NK-92 (cell line): ENCODE measurements around the gene ZSCAN21.

Experiments used
- DNase-seq: peaks from one replicate; lab custom pipeline; 2025; ENCODE audit not compliant: unreplicated experiment; lab: John Stamatoyannopoulos, UW

Gene ZSCAN21

GRCh38 chr7:100072462-100072861 is 22.9 kb downstream of the ZSCAN21 start:
- no peak for DNase-seq

- DNase-seq: no peak
Measured at GRCh38 chr7:100074841-100075240, 25.3 kb downstream of the ZSCAN21 start.

- DNase-seq: no peak
Measured at GRCh38 chr7:100075418-100075817, 25.8 kb downstream of the ZSCAN21 start.

GRCh38 chr7:100077205-100077604 is 27.6 kb downstream of the ZSCAN21 start:
- no peak for DNase-seq

- no peak for DNase-seq
Measured at GRCh38 chr7:100079024-100079560, 29.5 kb downstream of the ZSCAN21 start.

- no peak for DNase-seq
Measured at GRCh38 chr7:100080907-100081534, 31.4 kb downstream of the ZSCAN21 start.

- DNase-seq: peak; percentile 93
Measured at GRCh38 chr7:100081535-100082102, 32.0 kb downstream of the ZSCAN21 start, which contains the start of gene ZNF3. Gene ZNF3, minus strand, starts transcription at chr7:100081723. Its CDS starts 4,366 bp downstream, at chr7:100077357.

GRCh38 chr7:100082978-100083377 is 33.4 kb downstream of the ZSCAN21 start:
- no peak for DNase-seq

- no peak for DNase-seq
Measured at GRCh38 chr7:100085515-100085914, 35.9 kb downstream of the ZSCAN21 start.

- DNase-seq: no peak
Measured at GRCh38 chr7:100087055-100087750, 37.6 kb downstream of the ZSCAN21 start.

- no peak for DNase-seq
Measured at GRCh38 chr7:100088095-100088620, 38.6 kb downstream of the ZSCAN21 start.

- no peak for DNase-seq
Measured at GRCh38 chr7:100088621-100089457, 39.3 kb downstream of the ZSCAN21 start, which contains the start of gene COPS6. Gene COPS6, plus strand, starts transcription at chr7:100088969. Its CDS starts 22 bp downstream, at chr7:100088991.

- DNase-seq: no peak
Measured at GRCh38 chr7:100089458-100090196, 40.1 kb downstream of the ZSCAN21 start.

- no peak for DNase-seq
Measured at GRCh38 chr7:100090527-100091410, 41.2 kb downstream of the ZSCAN21 start.

- DNase-seq: no peak
Measured at GRCh38 chr7:100091411-100092181, 42.0 kb downstream of the ZSCAN21 start.

- no peak for DNase-seq
Measured at GRCh38 chr7:100093054-100093453, 43.5 kb downstream of the ZSCAN21 start.

- no peak for DNase-seq
Measured at GRCh38 chr7:100093498-100093897, 43.9 kb downstream of the ZSCAN21 start.

GRCh38 chr7:100093925-100094486 is 44.4 kb downstream of the ZSCAN21 start:
- no peak for DNase-seq
